HG03095 (cell line): Measurements from ENCODE around the gene ZHX3.
"Not testable (repeated sequence)": the region's sequence is repeated elsewhere in the genome, so short reads cannot be mapped to it uniquely, and the experiment has no call there.

ENCODE experiments used
- ATAC-seq: cut with Tn5 transposase; IDR thresholded peaks from one replicate; pipeline ENCODE4 v1.9.1; 2021; ENCODE audit warnings: moderate library complexity; ENCODE audit not compliant: unreplicated experiment

ZHX3 gene

GRCh38 chr20:41261260-41261659, 56.3 kb downstream of the ZHX3 start:
- ATAC-seq = no peak

GRCh38 chr20:41260734-41261220, 56.8 kb downstream of the ZHX3 start:
- no peak for ATAC-seq

- ATAC-seq = no peak
These were observed 58.2 kb downstream of the ZHX3 start for GRCh38 chr20:41259309-41259708.

- no peak for ATAC-seq
These were observed 59.1 kb downstream of the ZHX3 start for GRCh38 chr20:41258474-41258873.

GRCh38 chr20:41256516-41256915, 61.0 kb downstream of the ZHX3 start:
- ATAC-seq = no peak

GRCh38 chr20:41255655-41256054, 61.9 kb downstream of the ZHX3 start:
- ATAC-seq = no peak

GRCh38 chr20:41249411-41250281, 67.9 kb downstream of the ZHX3 start:
- ATAC-seq = peak; percentile 73

- ATAC-seq = no peak
These were observed 69.0 kb downstream of the ZHX3 start for GRCh38 chr20:41248368-41249024.

- ATAC-seq = no peak
These were observed 69.8 kb downstream of the ZHX3 start for GRCh38 chr20:41247523-41248367.

- no peak for ATAC-seq
These were observed 72.3 kb downstream of the ZHX3 start for GRCh38 chr20:41245086-41245707.

- no peak for ATAC-seq
These were observed 74.7 kb downstream of the ZHX3 start for GRCh38 chr20:41242807-41243206.

- ATAC-seq = no peak
These were observed 75.2 kb downstream of the ZHX3 start for GRCh38 chr20:41242352-41242751.

- ATAC-seq = not testable (repeated sequence)
These were observed 80.3 kb downstream of the ZHX3 start for GRCh38 chr20:41237233-41237632.

- not testable (repeated sequence) for ATAC-seq
These were observed 80.7 kb downstream of the ZHX3 start for GRCh38 chr20:41236818-41237217.

- no peak for ATAC-seq
These were observed 83.0 kb downstream of the ZHX3 start for GRCh38 chr20:41234546-41234945.

GRCh38 chr20:41234041-41234440, 83.5 kb downstream of the ZHX3 start:
- ATAC-seq = no peak

GRCh38 chr20:41232973-41233926, 84.3 kb downstream of the ZHX3 start:
- ATAC-seq = no peak

- ATAC-seq = no peak
These were observed 86.4 kb downstream of the ZHX3 start for GRCh38 chr20:41231136-41231535.

- no peak for ATAC-seq
These were observed 87.4 kb downstream of the ZHX3 start for GRCh38 chr20:41230136-41230535.

GRCh38 chr20:41229259-41229658, 88.3 kb downstream of the ZHX3 start:
- ATAC-seq = no peak
